Germinal center (tissue), 1 donor: ENCODE results near the gene MAT2A.
"Not testable (repeated sequence)": the region's sequence is repeated elsewhere in the genome, so short reads cannot be mapped to it uniquely, and the experiment has no call there.

Source experiments
- DNase-seq: peaks from one replicate; pipeline ENCODE4 v3.0.0; 2012; ENCODE audit warnings: mixed read lengths, low spot score

Gene MAT2A

GRCh38 chr2:85579266-85579935, 40.4 kb downstream of the MAT2A start:
- no peak for DNase-seq

- DNase-seq: no peak
These were observed 41.2 kb downstream of the MAT2A start for GRCh38 chr2:85580206-85580605.

- DNase-seq: no peak
These were observed 43.5 kb downstream of the MAT2A start for GRCh38 chr2:85582492-85582891.

- no peak for DNase-seq
These were observed 44.8 kb downstream of the MAT2A start for GRCh38 chr2:85583667-85584353.

GRCh38 chr2:85584354-85584856, 45.4 kb downstream of the MAT2A start, which contains the start of gene VAMP5:
Gene VAMP5, plus strand, starts transcription at chr2:85584431. Its CDS starts 60 bp downstream, at chr2:85584491.
- DNase-seq: peak; percentile 73

- DNase-seq: no peak
These were observed 46.2 kb downstream of the MAT2A start for GRCh38 chr2:85584857-85585780.

GRCh38 chr2:85585781-85586105, 46.8 kb downstream of the MAT2A start:
- no peak for DNase-seq

GRCh38 chr2:85588236-85588635, 49.3 kb downstream of the MAT2A start:
- DNase-seq: no peak

- DNase-seq: no peak
These were observed 49.7 kb downstream of the MAT2A start for GRCh38 chr2:85588645-85589044.

- no peak for DNase-seq
These were observed 50.2 kb downstream of the MAT2A start for GRCh38 chr2:85589181-85589580.

- no peak for DNase-seq
These were observed 51.2 kb downstream of the MAT2A start for GRCh38 chr2:85589982-85590791.

GRCh38 chr2:85590950-85591349, 52.0 kb downstream of the MAT2A start:
- DNase-seq: no peak

GRCh38 chr2:85591563-85591962, 52.6 kb downstream of the MAT2A start:
- DNase-seq: no peak

- DNase-seq: not testable (repeated sequence)
These were observed 53.3 kb downstream of the MAT2A start for GRCh38 chr2:85592299-85592698.

GRCh38 chr2:85593023-85593422, 54.1 kb downstream of the MAT2A start:
- no peak for DNase-seq
